ENCODE results near the gene AP4S1. TPM values are rescaled to one million over a fixed set of nuclear protein-coding genes. Genes with fewer than 3 reads are reported as not detected.
"Not testable (repeated sequence)": the region's sequence is repeated elsewhere in the genome, so short reads cannot be mapped to it uniquely, and the experiment has no call there.

AP4S1 gene
- total RNA-seq, 1 donor from 2014 or later, result 4.4 TPM

DNA sequence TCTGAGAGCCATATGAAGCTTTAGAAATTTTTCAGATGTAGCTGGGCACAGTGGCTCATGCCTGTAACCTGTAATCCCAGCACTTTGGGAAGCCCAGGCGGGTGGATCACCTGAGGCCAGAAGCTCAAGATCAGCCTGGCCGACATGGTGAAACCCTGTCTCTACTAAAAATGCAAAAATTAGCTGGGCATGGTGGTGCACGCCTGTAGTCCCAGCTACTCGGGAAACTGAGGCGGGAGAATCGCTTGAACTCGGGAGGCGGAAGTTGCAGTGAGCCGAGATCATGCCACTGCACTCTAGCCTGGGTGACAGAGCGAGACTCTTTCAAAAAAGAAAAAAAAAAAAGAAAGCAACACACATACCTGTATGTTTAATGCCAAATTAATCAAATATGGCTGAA is 17.4 kb downstream of the AP4S1 start:
- not testable (repeated sequence) for DNase-seq (ENCODE audit: low read depth in 2 of 2)

DNA sequence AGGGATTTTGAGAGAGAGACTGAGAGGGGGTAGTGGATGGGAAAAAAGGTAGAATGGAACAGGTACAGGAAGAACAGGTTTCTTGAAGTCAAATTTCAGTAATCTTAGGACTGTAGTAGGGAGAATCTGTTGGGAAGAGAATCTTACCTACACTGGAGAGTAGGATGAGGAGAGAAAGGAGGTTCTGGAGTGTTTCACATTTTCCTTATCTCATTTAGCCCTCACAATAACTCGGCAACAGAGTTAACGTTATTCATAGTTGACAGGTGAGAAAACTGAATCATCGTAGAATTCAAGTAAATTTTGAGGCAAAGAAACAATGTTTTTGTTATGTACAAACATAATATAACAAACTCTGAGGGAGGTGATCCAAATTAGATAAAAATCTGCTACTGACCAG is 17.9 kb downstream of the AP4S1 start:
- no peak for DNase-seq (ENCODE audit: low read depth in 2 of 2)

DNA sequence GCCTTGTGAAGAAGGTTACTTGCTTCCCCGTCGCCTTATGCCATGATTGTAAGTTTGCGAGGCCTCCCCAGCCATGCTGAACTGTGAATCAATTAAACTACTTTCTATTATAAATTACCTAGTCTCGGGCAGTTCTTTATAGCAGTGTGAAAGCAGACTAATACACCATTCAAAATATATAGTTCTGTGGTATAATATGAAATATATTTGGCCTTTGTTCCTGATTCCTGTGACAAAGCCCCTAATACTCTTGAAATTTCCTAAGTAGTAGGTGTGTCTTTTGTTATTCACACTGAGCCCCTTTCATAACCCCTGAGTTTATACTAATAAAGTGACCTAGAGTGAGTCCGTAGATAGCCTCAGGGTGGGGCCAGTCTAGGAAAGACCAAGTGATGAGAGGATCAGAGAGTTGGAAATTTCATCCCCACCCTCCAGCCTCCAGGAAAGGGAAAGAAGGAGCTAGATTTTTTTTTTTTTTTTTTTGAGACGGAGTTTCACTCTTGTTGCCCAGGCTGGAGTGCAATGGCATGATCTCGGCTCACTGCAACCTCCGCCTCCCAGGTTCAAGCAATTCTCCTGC is 20.1 kb downstream of the AP4S1 start:
- no peak for DNase-seq (ENCODE audit: low read depth in 2 of 2)

DNA sequence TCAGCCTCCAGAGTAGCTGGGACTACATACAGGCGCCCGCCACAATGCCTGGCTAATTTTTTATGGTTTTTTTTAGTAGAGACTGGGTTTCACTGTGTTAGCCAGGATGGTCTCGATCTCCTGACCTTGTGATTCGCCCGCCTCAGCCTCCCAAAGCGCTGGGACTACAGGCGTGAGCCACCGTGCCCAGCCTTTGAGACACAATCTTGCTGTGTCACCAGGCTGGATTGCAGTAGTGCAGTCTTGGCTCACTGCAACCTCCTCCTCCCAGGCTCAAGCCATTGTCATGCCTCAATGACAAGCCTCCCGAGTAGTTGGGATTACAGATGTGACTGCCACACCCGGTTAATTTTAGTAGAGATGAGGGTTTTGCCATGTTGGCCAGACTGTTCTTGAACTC is 22.1 kb downstream of the AP4S1 start:
- no peak for DNase-seq (ENCODE audit: low read depth in 2 of 2)

DNA sequence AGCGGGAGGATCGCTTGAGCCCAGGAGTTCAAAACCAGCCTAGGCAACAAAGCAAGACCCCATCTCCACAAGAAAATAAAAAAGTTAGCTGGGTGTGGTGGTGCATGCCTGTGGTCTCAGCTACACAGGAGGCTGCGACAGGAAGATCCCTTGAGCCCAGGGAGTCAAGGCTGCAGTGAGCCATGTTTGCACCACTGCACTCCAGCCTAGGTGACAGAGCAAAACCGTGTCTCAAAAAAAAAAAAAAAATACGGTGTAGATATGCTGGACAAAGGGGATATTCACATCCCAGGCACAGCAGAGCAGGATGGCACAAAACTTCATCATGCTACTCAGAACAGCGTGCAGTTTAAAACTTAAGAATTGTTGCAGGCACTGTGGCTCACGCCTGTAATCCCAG is 25.6 kb downstream of the AP4S1 start:
- DNase-seq (ENCODE audit: low read depth in 2 of 2), result no peak

DNA sequence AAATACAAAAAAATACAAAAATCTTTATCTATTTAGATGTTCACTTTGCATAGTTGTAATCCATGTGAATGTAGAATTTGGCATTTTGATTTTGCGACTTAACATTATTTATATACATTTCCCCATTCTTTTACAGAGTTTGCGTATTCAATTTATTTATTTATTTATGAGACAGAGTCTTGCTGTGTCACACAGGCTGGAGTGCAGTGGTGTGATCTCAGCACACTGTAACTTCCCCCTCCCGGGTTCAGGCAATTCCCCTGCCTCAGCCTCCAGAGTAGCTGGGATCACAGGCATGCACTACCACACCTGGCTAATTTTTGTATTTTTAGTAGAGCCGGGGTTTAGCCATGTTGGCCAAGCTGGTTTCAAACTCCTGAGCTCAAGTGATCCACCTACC is 26.1 kb downstream of the AP4S1 start:
- no peak for DNase-seq (ENCODE audit: low read depth in 2 of 2)

DNA sequence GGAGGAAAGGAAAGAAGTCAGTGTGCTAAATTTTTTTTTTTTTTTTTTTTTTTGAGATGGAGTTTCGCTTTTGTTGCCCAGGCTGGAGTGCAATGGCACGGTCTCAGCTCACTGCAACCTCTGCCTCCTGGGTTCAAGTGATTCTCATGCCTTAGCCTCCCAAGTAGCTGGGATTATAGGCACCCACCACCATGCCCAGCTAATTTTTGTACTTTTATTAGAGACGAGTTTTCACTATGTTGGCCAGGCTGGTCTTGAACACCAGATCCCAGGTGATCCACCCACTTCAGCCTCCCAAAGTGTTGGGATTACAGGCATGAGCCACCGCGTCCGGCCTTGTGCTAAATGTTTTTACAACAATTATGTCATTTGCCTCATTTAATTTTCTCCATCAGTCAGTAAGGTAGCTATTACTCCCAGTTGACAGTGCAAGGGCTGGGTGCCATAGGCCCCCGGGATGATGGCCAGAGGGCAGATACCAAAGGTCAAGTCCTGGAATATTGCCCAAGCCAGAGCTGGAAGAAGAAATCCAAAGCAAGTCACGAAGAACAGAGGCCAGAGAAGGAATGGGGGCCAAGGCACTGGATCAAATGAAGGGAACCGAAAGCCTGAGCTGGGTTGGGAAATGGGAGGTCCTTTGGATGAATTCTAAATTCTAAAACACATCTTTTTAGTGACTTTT is 27.6 kb downstream of the AP4S1 start:
- not testable (repeated sequence) for DNase-seq (ENCODE audit: low read depth in 2 of 2)

DNA sequence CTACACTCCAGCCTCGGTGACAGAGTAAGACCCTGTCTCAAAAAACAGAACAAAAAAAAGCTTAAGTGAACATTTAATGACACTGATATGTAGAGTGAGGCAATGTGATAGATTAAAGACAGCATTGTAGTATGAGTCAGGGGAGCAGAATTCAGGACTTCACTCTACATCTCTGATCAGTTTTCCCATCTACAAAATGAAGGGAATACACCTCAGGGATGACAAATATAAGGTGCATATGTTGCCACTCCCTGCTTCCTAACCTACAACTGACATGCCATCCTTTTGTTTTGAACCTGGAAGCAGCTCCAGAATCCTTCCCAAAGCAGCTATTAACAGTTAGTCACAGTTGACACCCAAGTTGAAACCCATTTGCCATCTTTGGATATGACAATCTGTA is 31.6 kb downstream of the AP4S1 start:
- DNase-seq (ENCODE audit: low read depth in 2 of 2), result no peak

DNA sequence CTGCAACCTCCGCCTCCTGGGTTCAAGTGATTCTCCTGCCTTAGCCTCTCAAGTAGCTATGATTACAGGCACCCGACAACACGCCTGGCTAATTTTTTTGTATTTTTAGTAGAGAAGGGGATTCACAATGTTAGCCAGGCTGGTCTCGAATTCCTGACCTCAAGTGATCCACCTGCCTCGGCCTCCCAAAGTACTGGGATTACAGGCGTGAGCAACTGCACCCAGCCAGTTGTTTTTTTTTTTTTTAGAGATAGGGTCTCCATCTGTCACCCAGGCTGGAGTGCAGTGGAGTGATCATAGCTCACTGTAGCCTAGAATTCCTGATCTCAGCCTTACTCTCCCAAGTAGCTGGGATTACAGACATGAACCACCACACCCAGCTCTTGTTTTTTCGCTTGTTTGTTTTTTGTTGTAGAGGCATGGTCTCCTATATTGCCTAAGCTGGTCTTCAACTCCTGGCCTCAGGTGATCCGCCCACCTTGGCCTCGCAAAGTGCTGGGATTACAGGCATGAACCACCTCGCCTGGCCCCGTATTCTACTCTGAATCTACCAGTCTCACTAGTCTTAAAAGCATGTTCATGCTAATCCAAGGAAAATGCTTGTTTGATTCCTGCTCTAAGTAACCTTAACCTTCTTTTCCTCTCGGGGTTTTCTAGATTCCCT is 32.4 kb downstream of the AP4S1 start:
- DNase-seq (ENCODE audit: low read depth in 2 of 2), result no peak

DNA sequence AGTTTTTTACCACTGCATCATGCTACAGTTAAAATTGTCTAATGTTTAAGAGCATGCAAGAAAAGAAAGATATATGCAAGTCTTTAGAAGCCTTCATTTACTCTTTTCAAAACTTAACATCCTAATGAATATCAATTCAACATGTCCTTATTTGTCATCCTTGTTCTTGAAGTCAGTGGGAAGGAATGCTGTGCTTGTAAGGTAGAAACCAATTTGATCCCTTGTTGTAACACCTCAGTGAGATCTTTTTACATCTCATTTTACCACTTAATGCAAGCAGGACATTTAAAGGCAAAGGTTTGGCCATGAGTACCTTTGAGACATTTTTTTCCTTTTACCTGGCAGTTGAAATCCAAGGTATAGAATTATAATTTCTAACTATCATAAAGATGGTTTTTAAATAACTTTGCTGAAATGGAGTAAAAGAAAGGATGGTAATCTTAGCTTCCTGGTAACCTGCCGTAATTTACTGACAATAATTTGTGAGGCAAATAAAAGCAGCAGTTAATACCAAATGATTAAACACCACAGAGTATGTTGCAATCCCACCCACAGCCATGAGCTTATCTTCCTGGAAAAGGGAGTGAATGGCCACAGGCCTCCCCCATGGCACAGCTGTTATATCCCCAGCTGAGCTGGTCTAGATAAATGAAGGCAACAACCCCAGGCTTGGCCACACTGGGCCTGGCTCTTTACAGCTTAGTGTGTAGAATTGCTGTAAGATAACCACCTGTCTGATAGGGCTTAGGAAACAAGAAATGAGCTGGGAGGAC is 33.9 kb downstream of the AP4S1 start:
- no peak for DNase-seq (ENCODE audit: low read depth in 2 of 2)

DNA sequence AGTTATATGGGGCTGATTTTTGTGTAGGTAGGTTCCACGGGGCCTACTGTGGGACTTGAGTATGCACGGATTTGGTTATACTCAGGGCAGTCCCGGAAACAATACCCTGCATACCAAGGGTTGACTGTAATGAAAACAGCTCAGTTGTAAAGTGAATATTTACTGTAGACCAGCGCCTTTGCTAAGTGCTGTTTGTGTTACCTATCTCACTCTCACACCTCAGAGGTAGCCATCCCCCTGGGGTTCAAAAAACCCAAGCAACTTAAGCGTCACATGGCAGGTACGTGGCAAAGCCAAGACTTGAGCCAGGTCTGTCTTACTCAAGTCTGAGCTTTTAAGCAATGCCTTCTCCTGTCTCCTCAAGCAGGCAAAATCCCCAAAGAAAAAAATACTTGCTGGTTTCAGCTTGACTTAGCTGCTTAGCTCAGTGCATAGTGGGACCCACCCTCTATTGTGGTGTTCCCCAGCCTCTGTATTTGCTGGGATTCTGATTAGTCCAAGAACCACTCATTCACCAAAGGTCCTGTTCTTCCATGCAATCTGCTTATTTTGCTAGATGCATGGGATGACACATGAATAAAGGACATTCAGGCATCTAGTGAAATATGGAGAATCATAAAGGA is 34.9 kb downstream of the AP4S1 start:
- DNase-seq (ENCODE audit: low read depth in 2 of 2), result no peak

DNA sequence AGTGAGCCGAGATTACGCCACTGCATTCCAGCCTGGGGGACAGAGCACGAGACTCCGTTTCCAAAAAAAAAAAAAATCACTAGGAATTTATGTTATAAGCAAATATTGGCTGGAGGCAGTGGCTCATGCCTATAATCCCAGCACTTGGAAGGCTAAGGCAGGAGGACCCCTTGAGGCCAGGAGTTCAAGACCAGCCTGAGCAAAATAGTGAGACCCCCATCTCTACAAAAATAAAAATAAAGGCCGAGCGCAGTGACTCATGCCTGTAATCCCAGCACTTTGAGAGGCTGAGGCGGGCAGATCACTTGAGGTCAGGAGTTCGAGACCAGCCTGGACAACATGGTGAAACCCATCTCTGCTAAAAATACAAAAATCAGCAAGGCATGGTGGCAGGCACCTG is 37.5 kb downstream of the AP4S1 start:
- DNase-seq (ENCODE audit: low read depth in 2 of 2), result not testable (repeated sequence)

DNA sequence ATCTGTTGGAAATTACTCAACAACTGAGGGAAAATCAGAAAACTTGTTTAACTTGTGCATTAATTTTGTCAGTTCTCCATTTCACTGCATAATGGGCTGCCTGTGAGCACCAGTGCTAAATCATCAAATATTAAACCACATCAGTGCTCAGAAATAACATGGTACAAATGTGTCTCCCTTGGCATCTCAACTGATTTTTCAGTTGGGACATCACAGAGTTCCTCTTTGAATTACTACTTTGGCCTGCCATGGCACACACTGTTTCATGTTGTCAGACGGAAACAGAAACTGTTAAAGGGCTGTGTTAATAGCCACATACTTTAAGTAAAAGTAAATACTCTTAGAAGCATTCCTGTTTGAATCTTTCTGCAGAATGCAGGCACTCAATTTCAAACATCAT is 42.8 kb downstream of the AP4S1 start:
- DNase-seq (ENCODE audit: low read depth in 2 of 2), result no peak

DNA sequence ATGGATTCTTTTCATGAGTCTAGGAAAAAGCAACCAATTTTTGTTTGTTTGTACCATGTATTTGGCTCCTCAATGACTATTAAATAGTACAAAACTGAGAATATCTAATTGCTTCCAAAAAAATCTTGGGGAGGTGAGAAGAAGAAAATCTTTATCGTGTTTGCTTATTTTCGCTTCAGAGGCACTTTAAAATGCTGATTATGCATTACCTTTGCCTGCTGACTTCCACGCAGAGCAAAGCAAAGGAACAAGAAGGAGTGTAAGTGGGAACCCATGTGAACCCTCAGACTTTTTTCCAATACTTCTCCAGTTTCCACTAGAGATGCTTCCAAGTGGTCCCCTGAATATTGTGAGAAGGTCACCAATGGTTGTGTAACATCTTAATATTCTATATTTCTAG is 43.9 kb downstream of the AP4S1 start:
- no peak for DNase-seq (ENCODE audit: low read depth in 2 of 2)

DNA sequence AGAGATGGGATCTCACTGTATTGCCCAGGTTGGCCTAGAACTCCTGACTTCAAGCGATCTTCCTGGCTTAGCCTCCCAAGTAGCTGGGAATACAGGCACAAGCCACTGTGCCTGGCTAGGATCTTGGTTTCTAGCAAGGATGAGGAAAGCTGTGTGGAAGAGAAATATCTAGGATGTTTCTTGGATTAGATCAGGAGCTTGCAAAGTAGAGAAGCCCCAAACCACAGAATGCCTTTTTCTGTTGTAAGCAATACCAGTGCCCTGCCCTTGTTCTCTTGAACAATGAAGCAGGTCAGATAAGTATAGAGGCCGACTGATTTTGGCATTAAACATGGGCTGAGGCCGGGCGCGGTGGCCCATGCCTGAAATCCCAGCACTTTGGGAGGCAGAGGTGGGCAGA is 45.0 kb downstream of the AP4S1 start:
- no peak for DNase-seq (ENCODE audit: low read depth in 2 of 2)

DNA sequence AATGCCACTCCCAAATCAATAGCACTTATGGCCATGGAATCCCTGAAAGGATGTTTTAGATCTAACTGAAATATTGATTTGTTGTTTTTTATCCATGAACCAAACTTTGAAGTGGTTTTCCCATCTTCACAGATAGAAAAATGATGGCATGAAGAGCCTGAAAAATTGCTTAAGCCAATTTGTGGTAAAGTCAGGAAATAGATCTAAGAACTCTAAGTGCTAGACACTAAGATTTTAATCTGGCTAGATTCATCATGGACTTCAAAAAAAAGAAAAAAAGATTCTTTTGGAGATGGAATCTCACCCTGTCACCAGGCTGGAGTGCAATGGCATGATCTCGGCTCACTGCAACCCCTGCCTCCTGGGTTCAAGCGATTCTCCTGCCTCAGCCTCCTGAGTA is 45.7 kb downstream of the AP4S1 start:
- DNase-seq (ENCODE audit: low read depth in 2 of 2), result no peak

DNA sequence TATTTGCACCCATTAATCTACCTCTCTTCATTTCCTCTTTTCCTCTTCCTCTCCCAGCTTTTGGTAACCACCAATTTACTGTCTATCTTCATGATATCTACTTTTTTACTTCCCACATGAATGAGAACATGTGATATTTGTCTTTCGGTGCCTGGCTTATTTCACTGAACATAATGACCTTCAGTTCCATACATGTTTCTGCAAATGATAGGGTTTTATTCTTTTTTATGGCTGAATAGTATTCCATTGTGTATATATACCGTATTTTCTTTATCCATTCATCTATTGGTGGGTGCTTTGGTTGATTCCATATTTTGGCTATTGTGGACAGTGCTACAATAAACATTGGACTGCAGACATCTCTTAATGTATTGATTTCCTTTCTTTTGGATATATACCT is 49.7 kb downstream of the AP4S1 start:
- DNase-seq (ENCODE audit: low read depth in 2 of 2), result no peak

DNA sequence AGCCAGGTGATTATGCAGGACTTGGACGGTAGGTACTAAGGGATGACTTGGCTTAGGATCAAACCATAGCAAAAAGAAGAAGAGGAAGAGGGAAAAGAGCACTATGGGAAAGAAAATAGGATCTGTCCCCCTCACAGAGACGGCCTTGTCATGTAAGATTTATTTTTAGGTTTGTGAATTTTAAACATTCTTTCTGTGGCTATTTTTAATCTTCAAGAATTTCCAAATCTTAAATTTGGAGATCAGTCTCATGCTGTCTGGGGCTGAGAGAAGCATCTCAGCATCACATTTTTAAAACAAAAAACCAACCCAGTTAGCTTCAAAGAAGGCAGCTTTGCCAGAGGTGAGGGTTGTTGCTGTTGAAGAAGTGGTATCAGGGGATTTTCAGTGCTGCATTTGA is 53.3 kb downstream of the AP4S1 start:
- DNase-seq (ENCODE audit: low read depth in 2 of 2), result no peak

DNA sequence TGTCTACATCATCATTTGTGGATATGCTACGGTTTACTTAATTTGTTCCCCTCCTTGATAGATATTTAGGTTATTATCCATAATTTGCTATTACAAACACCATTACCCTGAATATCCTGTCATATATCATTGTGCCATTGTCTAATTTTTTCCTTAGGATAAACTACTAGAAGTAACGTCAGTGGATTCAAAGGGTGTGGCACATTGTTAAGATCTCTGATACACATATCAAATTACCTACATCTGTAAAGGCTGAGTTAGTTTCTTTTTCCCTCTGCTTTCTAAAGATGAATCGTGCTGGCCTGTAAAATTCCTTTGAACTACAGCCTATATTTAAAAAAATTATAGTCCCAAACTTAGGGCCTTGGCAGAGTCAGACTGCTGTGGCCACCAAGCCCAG is 54.6 kb downstream of the AP4S1 start:
- DNase-seq (ENCODE audit: low read depth in 2 of 2), result no peak

DNA sequence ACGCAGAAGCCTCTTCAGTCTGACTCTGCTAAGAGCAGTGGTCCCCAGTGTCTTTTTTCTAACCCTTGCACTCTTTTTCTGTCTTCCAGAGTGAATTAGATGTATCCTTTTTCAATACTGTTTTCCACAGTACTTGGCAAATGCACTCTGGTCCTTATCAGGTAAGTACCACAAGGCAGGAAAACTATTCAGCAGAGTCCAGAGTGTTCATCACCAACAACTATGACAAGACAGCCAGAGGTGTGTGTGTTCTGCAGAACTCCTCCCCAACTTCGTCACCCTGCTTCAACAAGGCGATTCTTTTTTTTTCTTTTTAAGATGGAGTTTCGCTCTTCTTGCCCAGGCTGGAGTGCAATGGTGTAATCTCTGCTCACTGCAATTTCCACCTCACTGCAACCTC is 55.0 kb downstream of the AP4S1 start:
- DNase-seq (ENCODE audit: low read depth in 2 of 2), result no peak

DNA sequence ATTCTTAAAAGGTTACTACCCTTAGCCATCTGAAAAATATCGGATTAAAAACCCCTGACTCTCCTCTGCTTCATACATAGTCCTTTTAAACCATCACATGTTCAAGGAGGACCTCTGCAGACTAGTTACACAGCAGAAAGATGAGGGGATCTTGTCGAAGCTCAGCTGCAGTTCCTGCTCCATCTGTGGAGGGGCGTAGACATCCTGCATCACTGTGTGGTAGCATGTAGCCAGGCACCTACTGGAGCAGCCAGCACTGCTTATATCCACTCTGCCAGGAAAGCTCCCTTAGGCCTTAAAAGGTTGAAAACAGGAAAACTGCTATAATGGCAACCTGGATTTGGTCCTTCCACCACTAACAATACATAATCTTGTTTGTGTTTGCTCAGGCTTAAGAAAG is 58.3 kb downstream of the AP4S1 start:
- no peak for DNase-seq (ENCODE audit: low read depth in 2 of 2)

DNA sequence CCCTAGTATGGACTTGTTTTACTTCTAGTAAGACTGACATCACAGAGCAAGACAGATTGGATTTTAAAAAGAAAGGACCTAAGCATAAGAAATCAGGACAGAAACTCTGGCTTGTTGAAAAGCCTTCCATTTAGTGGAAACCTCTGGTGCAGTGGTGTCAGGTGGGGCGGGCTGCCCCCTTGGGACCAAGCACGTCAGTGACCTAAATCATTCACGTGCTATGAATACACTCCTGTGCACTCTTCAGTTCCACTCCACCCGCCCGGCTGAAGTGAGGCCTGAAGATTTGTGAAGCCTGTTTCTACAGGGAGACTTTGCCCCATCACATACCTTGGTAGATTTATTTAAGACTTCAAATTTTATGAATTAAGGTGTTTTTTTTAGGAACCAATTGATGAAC is 58.9 kb downstream of the AP4S1 start:
- DNase-seq (ENCODE audit: low read depth in 2 of 2), result no peak

Data from dermis microvascular lymphatic vessel endothelial cell (primary cell).